HepG2 (cell line): ENCODE data around the gene GEMIN2. TPM values are rescaled to one million over a fixed set of nuclear protein-coding genes. Genes with fewer than 3 reads are reported as not detected.

ENCODE experiments used
- FOXK2 ChIP-seq: fragments of 450-650 bp; IDR thresholded peaks from 2 replicates; pipeline ENCODE4 v1.6.1; 2016
- HDAC6 ChIP-seq: fragments of 200-600 bp; sonication (generic); IDR thresholded peaks from 2 replicates; pipeline ENCODE4 v1.7.0; 2017; ENCODE audit warnings: mild to moderate bottlenecking, antibody characterized with exemption, low read length, low read depth
- POGZ ChIP-seq: sonication (generic); formaldehyde crosslinking; IDR thresholded peaks from 2 replicates; pipeline ENCODE4 v1.4.0; 2020; ENCODE audit warnings: mild to moderate bottlenecking, missing genetic modification reagents
- ZNF136 ChIP-seq: sonication (generic); formaldehyde crosslinking; IDR thresholded peaks from 2 replicates; pipeline ENCODE4 v1.8.1; 2022; ENCODE audit warnings: low read depth, mild to moderate bottlenecking, moderate library complexity, missing genetic modification reagents
- ZNF547 ChIP-seq: sonication (generic); formaldehyde crosslinking; IDR thresholded peaks from 2 replicates; pipeline ENCODE4 v1.5.1; 2020; ENCODE audit warnings: mild to moderate bottlenecking, missing genetic modification reagents
- polyA plus RNA-seq, 8 experiments: library from polyadenylated mRNA; depleted of rRNA in 3 of 8; stranded (reverse) in 7 of 8; unstranded in 1 of 8; fragments of >200 nt; fragmentation: Illumina TruSeq in 4 of 8; extraction: Trizol in 4 of 8; gene quantifications; 2 replicates each; pipeline versions ENCODE4 v1.2.1 to v1.2.3, GENCODE V29; 2011 to 2016; ENCODE audit warnings: low read depth in 4 of 8, missing spikeins in 1 of 8, mixed read lengths in 1 of 8; ENCODE audit not compliant: insufficient read depth in 1 of 8
- total RNA-seq, 5 experiments: library from RNA; depleted of rRNA; stranded (reverse); fragments of >200 nt; fragmentation: Illumina TruSeq; extraction: Trizol; gene quantifications; 2 replicates each; pipeline ENCODE4 v1.2.3, GENCODE V29; 2016; ENCODE audit warnings: low read depth in 1 of 5
- TF ChIP-seq, protein P1 (sequence below): sonication (generic); formaldehyde crosslinking; IDR thresholded peaks from 2 replicates; pipeline ENCODE4 v1.4.0; 2020; ENCODE audit warnings: missing genetic modification reagents
- TF ChIP-seq, protein P2 (sequence below): sonication (generic); formaldehyde crosslinking; IDR thresholded peaks from 2 replicates; pipeline ENCODE4 v1.4.0; 2020; ENCODE audit warnings: low read depth, mild to moderate bottlenecking, missing genetic modification reagents
- TF ChIP-seq, protein P3 (sequence below): sonication (generic); formaldehyde crosslinking; IDR thresholded peaks from 2 replicates; pipeline ENCODE4 v1.9.0; 2021; ENCODE audit warnings: missing genetic modification reagents, mild to moderate bottlenecking, borderline replicate concordance
- TF ChIP-seq, protein P4 (sequence below): sonication (generic); formaldehyde crosslinking; IDR thresholded peaks from 2 replicates; pipeline ENCODE4 v1.5.1; 2020; ENCODE audit warnings: mild to moderate bottlenecking, missing genetic modification reagents, moderate library complexity
- TF ChIP-seq, protein P5 (sequence below): sonication (generic); formaldehyde crosslinking; conservative IDR thresholded peaks from 2 replicates; pipeline ENCODE4 v1.4.0; 2020; ENCODE audit warnings: missing genetic modification reagents
- TF ChIP-seq, protein P6 (sequence below): sonication (generic); formaldehyde crosslinking; IDR thresholded peaks from 2 replicates; pipeline ENCODE4 v1.4.0; 2020; ENCODE audit warnings: missing genetic modification reagents

Gene GEMIN2
- total and polyA plus RNA-seq, 2 of the 13 experiments (the other 11 are each of a cell fraction or from before 2014, with no cell fraction given), result 54.8 to 110 TPM

DNA sequence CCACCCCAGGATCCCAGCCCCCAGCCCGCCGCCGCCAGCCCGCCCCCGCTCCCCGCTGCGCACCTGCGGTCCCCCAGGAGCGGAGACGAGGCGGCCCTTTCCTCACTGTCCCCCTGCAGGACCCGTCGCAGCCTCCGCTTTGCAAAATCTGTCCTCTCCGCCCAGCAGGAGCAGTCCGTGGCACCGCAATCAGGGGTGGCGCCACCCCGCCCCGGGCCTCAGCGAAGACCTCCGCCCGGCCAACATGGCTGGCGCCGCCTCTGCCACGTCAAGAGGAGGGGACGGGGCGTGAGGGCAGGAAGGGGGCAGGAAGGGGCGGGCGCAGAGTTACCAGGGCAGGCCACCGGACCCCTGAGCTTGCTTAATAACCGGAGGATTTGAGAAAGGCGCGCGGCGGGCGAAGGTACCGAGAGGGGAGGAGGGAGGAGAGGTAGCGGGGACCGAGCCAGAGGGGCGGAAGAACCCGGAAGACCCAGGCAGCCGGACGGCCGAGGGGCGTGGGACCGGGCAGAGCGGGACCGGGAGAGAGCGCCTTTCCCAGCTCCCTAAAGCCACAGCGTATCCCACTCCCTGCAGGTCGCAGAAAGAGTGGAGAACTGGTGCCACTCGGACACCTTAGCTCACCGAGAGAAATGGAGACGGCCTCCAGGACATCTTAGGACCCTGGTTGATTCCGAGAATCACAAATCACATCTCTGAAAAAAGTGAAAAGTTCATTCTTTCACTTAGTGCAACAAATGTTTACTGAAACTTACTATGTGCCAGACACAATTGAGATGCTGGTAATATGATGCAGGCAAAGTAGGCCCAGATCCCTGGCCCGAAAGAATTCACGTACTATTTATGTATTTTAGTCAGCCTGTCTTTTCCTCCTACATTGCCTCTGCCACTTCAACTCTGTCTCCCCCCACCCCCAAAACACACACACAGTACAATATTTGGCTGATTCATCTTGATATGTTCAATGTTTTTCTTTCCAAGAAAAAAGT lies 10.9 kb upstream of the GEMIN2 start, which contains the start of gene SEC23A (continued):
- TF ChIP-seq, protein P1, sequence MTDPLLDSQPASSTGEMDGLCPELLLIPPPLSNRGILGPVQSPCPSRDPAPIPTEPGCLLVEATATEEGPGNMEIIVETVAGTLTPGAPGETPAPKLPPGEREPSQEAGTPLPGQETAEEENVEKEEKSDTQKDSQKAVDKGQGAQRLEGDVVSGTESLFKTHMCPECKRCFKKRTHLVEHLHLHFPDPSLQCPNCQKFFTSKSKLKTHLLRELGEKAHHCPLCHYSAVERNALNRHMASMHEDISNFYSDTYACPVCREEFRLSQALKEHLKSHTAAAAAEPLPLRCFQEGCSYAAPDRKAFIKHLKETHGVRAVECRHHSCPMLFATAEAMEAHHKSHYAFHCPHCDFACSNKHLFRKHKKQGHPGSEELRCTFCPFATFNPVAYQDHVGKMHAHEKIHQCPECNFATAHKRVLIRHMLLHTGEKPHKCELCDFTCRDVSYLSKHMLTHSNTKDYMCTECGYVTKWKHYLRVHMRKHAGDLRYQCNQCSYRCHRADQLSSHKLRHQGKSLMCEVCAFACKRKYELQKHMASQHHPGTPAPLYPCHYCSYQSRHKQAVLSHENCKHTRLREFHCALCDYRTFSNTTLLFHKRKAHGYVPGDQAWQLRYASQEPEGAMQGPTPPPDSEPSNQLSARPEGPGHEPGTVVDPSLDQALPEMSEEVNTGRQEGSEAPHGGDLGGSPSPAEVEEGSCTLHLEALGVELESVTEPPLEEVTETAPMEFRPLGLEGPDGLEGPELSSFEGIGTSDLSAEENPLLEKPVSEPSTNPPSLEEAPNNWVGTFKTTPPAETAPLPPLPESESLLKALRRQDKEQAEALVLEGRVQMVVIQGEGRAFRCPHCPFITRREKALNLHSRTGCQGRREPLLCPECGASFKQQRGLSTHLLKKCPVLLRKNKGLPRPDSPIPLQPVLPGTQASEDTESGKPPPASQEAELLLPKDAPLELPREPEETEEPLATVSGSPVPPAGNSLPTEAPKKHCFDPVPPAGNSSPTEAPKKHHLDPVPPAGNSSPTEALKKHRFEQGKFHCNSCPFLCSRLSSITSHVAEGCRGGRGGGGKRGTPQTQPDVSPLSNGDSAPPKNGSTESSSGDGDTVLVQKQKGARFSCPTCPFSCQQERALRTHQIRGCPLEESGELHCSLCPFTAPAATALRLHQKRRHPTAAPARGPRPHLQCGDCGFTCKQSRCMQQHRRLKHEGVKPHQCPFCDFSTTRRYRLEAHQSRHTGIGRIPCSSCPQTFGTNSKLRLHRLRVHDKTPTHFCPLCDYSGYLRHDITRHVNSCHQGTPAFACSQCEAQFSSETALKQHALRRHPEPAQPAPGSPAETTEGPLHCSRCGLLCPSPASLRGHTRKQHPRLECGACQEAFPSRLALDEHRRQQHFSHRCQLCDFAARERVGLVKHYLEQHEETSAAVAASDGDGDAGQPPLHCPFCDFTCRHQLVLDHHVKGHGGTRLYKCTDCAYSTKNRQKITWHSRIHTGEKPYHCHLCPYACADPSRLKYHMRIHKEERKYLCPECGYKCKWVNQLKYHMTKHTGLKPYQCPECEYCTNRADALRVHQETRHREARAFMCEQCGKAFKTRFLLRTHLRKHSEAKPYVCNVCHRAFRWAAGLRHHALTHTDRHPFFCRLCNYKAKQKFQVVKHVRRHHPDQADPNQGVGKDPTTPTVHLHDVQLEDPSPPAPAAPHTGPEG (CRISPR knock-in tag), result no peak
- peak; percentile 96 for TF ChIP-seq ZNF136 (CRISPR knock-in tag)
- peak; percentile 99 for TF ChIP-seq POGZ
- peak; percentile 99 for TF ChIP-seq ZNF547 (CRISPR knock-in tag)
- TF ChIP-seq, protein P2, sequence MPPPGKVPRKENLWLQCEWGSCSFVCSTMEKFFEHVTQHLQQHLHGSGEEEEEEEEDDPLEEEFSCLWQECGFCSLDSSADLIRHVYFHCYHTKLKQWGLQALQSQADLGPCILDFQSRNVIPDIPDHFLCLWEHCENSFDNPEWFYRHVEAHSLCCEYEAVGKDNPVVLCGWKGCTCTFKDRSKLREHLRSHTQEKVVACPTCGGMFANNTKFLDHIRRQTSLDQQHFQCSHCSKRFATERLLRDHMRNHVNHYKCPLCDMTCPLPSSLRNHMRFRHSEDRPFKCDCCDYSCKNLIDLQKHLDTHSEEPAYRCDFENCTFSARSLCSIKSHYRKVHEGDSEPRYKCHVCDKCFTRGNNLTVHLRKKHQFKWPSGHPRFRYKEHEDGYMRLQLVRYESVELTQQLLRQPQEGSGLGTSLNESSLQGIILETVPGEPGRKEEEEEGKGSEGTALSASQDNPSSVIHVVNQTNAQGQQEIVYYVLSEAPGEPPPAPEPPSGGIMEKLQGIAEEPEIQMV, result peak; percentile 90
- peak; percentile 70 for TF ChIP-seq HDAC6
- TF ChIP-seq, protein P3, sequence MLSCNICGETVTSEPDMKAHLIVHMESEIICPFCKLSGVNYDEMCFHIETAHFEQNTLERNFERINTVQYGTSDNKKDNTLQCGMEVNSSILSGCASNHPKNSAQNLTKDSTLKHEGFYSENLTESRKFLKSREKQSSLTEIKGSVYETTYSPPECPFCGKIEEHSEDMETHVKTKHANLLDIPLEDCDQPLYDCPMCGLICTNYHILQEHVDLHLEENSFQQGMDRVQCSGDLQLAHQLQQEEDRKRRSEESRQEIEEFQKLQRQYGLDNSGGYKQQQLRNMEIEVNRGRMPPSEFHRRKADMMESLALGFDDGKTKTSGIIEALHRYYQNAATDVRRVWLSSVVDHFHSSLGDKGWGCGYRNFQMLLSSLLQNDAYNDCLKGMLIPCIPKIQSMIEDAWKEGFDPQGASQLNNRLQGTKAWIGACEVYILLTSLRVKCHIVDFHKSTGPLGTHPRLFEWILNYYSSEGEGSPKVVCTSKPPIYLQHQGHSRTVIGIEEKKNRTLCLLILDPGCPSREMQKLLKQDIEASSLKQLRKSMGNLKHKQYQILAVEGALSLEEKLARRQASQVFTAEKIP (CRISPR knock-in tag), result no peak
- peak; percentile 13; the same call in 1 of the 2 replicates for TF ChIP-seq FOXK2
- TF ChIP-seq, protein P4, sequence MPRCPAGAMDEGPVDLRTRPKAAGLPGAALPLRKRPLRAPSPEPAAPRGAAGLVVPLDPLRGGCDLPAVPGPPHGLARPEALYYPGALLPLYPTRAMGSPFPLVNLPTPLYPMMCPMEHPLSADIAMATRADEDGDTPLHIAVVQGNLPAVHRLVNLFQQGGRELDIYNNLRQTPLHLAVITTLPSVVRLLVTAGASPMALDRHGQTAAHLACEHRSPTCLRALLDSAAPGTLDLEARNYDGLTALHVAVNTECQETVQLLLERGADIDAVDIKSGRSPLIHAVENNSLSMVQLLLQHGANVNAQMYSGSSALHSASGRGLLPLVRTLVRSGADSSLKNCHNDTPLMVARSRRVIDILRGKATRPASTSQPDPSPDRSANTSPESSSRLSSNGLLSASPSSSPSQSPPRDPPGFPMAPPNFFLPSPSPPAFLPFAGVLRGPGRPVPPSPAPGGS (CRISPR knock-in tag), result peak; percentile 99
- TF ChIP-seq, protein P5, sequence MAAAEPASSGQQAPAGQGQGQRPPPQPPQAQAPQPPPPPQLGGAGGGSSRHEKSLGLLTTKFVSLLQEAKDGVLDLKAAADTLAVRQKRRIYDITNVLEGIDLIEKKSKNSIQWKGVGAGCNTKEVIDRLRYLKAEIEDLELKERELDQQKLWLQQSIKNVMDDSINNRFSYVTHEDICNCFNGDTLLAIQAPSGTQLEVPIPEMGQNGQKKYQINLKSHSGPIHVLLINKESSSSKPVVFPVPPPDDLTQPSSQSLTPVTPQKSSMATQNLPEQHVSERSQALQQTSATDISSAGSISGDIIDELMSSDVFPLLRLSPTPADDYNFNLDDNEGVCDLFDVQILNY (CRISPR knock-in tag), result peak; percentile 81
- TF ChIP-seq, protein P6, sequence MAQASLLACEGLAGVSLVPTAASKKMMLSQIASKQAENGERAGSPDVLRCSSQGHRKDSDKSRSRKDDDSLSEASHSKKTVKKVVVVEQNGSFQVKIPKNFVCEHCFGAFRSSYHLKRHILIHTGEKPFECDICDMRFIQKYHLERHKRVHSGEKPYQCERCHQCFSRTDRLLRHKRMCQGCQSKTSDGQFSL (CRISPR knock-in tag), result peak; percentile 74
